GM18861 (cell line): ENCODE measurements around the gene DVL1.
"Not testable (repeated sequence)": the region's sequence is repeated elsewhere in the genome, so short reads cannot be mapped to it uniquely, and the experiment has no call there.

Experiments
- ATAC-seq: cut with Tn5 transposase; IDR thresholded peaks from one replicate; pipeline ENCODE4 v1.9.1; 2021; ENCODE audit not compliant: unreplicated experiment

DVL1 gene

DNA sequence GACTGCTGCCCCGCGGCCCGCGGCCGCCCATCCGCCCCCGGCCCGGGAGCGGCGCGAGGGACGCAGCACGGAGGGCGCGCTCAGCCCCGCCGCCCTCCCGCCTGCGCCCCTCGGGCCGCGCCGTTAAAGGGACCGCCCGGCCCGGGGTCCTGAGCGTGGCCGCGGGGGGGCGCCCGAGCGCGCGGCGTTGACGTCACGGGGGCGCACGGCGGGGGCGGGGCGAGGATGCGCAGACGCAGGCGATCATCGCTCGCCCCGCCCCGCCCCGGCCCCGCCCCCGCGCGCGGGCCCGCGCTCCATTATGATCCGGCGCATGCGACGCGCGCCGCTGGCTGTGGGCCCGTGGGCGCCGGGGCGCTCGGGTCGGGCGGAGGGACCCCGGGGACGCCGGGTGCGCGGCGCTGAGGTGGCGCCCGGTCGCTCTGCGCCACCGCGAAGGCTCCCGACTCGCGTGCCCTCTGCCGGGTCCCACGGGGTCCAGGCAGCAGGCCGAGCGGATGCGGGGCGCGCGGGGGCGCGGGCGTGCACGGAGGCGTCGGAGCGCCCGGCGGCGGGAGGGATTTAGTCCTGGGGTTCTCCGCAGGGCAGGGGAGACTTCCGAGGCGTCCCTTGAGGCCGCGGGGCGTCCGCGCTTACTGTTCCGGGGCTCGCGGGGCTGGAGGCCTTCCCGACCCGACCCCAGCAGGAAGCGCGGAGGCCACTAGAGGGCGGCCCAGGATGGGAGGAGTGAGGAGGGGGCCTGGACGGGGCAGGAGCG, at the start of gene DVL1:
DVL1 (minus strand) TSS at position 163 of the 757 bp plus-strand sequence. CDS start 353 bp downstream, outside the sequence.
- peak; percentile 50 for ATAC-seq

DNA sequence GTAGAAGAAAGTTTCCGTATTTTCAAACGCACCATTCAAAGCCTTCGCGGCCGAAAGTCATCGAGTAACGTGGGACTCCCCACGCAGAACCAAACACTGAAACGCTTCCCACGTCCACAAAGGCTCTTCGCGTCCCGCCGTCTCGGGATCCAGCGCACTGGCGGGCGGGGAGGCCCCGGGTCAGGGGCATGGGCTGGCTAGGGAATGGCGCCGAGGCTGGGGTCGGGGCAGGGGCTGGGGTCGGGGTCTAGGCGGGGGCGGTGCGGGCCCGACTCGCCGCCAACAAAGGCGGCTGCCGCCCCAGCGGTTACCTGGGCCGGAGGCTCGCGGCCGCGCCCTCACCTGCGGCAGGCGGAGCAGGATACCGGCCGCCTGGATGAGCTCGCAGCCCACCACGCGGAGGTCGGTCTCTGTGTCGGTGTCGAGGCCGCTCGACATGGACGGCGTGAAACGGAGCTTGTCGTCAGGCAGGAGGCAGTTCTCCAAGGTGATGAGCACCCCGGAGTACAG, 49.5 kb upstream of the DVL1 start:
- ATAC-seq: peak; percentile 11

DNA sequence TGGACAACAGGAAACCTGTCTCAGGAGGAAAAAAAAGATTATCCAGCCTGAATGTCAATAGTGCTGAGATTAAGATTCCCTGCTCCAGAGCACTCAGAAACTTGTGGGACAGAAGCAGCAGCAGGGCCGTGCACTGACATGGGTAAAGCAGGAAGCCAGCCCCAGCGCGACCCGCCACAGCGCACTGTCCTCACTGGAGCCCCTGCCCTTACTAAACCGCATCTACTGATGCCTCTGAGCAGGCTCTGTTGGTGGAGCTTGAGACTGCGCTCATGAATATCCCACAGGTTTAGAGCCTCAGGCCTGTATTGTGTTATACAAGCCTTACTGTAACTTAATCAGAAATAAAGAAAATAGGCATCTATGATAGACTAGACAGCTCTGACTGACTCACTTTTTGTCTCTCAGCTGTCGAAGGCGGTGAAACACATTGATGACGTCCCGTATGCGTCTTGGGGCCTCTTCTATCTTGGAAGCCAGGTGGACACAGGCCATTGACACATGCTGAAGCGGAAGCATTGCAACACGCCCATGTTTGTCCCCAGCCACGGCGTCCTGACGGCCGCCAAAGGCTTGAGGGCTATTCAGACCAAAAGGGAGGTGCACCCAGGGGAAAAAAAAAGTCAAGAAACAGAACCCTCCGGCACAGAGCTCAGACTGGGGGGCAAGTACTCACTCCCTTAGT, 48.8 kb upstream of the DVL1 start:
- no peak for ATAC-seq

DNA sequence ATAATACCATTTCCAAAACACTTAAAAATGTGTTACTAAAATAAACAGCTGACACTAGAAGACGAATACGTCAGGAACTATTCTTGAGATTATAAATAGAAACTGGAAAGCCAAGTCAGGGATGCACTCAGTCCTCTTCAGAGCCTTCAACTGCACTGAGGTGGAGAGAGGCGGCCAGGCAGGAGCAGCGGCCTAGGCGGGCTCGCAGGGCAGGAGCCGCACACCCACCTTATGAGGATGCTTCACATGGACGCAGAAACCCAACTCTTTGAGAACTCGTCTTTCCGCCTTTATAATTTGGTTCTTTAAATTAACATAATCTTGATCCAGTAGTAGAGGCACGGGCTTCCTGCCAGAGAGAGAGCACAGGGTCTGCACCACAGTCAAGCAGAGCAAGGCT, 45.9 kb upstream of the DVL1 start:
- no peak for ATAC-seq

DNA sequence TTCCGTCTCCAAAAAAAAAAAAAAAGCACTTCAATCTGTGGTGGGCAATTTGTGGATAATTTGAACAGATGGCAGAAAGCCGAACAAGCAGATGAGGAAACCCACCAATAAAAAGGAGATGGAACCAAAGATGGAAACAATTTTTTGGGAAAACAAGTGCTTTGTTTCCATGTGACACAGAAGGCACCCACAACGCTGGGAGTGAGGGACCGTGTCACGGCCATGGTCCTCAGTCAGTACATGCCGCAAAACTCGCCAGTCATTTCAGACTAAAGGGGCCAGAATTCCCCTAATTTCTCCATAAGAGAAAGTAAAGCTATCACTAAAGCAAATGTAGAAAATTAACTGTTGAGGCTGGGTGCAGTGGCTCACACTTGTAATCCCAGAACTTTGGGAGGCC, 44.9 kb upstream of the DVL1 start:
- ATAC-seq: no peak

DNA sequence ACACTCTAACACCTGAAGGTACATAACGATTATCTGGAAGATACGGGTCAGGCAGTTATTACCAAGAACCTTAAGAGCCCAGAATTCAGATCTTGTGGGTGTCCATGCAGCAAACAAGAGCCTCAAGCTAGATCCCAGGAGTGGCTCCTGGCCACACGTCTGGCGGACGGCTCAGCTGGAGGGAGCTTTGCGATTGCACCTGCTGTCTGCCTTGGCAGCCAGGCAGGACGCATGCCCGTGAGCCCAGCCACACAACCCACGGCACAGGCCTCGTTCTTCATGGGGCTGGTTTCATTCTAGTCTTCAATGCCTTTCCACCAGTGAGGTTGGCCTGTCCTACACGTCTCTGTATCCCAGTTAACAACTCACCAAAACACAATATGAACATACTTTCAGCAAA, 44.2 kb upstream of the DVL1 start:
- no peak for ATAC-seq

DNA sequence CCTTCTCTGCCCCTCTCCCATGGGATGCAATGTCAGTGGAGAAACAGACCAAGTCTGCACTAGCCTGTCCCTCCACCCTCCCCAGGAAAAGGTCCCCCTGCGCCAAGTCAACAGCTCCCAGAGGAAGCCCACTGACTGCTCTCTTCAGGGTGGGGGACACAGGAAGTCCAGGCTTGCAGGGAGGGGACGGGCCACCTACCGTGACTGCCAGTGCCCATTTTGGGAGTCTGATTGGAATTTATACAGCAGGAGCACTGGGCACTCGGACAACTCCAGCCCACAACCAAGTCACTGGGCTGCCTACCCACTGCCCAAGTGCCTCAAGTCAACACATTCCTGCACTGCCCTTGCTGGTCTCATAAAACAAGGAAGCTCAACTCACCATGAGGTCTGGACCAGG, 43.8 kb upstream of the DVL1 start:
- no peak for ATAC-seq

DNA sequence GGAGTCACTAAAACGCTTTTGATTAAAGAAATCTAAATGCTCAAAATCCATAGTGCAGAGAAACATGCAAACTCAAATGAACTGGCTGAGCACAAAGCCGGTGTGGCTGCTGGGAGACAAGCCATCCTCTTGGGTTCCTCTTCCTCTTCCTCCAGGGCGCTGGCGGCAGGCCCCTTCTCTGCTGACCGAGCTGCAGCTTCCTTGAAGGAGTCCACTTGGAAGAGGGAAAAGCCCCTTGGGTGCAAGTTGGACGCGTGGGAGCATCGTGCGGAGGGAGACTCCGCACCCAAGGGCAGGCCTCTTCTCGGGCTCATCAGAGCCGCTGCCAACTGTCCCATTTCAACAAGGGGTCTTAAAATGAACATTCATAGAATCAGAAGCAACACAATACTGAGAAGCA, 42.0 kb upstream of the DVL1 start:
- no peak for ATAC-seq

DNA sequence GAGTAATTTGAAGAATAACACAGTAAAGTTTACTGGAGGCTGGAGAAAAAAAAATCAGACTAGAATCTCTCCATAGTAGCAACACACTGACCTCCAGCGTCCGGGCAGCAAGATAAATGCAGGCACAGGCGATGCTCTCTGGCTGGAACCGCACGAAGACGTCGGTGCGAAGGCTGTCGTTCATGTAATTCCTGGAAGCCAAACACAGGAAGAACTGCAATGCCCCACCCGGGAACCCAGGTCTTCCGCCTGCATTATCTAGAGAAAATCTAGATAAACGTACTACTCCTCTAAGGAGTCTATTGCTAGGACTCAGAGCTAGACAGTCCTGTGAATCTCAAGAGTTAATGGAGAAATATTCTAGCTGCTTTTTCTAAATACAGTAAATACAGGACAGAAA, 41.5 kb upstream of the DVL1 start:
- ATAC-seq: no peak

DNA sequence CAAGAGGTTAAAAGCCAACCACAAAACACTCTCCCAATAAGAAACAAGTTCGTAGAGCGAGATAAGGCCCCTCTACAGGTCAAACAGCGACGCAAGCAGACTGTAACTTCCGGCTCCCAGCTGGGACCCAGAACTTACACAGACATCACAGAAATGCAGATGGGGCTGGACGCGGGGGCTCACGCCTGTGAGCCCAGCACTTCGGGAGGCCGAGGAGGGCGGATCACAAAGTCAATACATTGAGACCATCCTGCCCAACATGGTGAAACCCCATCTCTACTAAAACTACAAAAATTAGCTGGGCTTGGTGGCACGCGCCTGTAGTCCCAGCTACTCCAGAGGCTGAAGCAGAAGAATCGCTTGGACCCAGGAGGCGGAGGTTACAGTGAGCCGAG, 38.9 kb upstream of the DVL1 start:
- no peak for ATAC-seq

DNA sequence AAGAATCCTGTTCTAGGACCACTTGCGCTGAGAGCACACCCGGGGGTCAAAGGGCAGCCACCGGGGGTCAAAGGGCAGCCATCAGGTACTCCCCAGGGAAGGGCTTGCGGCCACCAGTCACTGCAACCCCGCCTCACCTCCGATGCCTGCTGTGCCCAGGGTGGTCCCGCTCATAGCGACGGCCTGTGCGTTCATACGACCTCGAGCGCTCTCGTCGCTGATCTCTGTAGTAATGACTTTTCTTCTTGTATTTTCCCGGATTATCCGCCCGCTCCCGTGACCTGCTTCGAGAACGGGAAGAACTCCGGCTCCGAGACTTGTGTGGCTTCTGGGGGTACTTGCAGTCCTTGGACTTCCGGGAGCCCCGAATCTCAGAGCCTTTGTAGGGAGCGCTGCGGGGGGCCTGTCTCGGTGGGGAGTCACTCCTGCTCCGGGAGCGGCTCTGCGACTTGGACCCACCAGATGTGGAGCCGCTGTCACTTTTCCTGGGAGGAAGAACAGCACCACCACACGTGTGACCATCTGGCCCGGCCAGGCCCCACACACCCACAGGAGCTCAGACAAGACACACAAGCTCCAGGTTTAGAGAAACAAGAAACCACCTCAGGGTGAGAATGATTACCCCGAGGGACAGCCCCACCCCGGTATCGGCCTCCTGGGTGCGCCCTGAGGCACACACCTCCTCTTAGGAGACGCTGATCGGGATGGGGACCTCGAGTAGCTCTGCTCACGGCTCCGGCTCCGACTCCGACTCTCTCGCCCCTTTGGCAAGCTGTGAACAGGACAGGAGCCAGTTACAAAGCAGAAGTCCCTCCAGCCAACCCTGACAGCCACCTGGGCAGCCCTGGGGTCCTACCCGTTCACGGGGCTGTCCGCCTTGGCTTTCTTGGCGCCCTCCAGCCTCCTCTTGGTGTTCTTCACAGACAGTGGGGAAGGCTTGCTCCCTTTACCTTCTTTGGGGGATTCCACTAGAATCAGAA, 38.2 kb upstream of the DVL1 start:
- ATAC-seq: no peak

DNA sequence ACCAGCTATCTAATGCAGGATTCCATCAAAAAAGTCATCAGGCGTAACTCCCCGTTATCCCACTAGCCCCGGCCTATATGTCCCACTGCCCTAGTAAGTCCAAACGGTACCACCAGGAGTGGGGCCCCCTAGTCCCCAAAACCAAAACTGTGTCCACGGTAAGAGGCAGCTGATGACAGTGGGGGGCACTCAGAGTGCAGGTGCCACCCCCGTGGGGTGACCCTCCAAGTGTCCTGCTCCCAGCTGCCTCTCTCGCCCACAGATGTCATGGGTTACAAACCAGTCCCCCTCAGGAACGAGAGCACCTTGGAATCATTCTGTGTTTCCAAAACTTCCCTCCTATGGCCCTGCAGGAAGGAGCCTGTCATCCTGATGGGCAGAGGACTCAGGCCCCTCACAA, 36.7 kb upstream of the DVL1 start:
- no peak for ATAC-seq

DNA sequence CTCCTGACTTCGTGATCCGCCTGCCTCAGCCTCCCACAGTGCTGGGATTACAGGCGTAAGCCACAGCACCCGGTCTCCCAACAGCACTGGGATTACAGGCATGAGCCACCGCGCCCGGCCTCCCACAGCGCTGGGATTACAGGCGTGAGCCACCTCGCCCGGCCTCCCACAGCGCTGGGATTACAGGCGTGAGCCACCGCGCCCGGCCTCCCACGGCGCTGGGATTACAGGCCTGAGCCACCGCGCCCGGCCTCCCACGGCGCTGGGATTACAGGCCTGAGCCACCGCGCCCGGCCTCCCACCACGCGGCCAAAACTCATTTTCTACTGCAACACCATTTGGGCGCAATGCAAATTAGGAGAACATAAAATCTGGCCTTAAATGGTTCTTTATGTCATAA, 36.1 kb upstream of the DVL1 start:
- not testable (repeated sequence) for ATAC-seq

DNA sequence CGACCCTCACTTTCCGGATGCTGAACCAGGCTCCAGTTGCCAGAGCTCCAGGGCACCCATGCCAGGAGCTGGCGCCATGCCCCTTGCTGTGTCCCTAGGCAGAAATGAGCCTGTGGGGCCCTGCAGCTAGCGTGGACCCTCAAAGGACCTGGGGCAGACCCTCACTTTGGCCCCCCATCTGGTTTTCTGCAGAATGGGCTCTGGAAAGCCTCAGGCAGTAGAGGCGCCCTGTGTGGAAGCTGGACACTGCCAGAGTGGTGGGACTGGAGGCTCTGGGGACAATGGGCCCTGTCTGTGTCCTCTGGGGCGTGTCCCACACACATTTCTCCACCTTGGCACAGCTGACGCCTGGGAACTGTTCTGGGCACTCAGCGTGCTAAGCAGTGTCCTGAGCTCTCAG, 32.1 kb upstream of the DVL1 start:
- ATAC-seq: no peak

DNA sequence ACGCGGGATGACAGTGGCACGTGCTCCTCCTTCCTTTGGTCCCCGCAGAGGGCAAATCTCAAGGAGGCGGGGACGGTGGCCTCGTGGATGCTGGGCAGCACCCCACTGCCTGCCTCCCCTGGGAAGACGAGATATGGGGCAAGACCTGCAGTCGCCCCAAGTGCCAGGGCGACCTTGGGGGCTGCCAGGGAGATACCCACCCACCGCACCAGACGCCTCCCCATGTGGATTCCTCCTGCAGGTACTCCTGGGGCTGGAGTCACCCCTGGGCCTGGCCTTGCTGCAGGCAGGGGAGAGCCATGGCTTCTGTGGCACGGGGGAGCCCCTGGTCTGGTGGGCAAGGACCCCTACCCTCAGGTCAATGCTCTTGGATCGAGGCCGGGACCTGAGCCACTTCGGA, 31.6 kb upstream of the DVL1 start:
- no peak for ATAC-seq

DNA sequence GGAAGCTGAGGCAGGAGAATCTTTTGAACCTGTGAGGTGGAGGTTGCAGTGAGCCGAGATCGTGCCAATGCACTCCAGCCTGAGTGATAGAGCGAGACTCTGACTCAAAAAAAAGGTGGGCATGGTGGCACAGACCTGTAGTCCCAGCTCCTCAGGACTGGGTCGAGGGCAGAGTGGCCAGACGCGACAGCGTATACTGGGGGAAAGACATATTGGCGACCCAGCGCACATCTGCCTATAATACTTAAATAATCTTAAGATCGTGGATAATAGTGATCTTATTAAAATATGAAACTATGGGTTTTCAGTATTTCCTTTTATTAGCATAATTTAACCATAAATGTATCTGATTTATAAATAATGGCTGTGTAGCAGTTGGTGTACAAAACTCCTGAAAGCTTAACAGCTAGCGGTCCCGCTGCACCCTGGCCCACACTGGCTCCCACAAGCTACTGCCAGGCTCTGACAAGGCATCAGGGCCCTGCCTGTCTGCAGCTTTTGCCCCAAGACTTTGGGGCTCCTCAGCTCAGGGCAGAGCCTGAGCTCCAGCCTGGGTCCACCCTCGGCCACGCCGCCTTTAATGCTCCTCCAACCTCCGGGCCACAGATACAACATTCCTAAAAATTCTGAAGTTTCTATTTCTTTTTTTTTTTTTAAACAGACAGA, 28.5 kb upstream of the DVL1 start:
- no peak for ATAC-seq

DNA sequence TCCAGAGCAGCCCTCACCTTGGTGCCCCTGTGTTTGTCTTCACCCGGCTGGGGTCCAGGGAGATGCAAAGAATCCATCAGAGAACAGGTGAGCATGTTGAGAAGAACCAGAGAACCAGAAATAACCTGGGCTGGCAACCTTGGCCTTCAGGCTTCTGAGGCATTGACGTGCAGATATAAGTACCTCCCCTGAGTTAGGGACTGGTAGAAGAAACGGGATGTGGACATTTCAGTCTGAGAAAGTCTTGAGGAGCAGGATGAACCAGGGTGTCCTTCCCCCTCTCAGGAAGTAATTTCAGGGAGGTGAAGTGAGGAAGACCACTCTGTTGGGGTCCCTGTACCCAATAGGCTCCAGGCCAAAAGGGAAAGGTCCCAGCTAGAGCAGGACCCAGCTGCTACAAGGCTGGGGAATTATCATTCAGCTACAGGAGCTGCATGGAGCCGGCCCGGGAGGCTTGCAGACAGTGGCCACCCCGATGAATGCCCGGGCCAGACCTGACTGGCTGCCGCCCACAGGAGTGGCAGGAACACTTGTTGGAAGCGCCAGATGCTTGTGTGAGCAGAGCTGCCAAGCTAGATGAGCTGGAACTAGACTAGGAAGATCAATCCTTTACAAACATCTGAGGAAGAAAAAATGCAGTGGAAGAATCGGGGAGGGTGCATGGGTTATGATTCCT, 27.5 kb upstream of the DVL1 start:
- no peak for ATAC-seq

DNA sequence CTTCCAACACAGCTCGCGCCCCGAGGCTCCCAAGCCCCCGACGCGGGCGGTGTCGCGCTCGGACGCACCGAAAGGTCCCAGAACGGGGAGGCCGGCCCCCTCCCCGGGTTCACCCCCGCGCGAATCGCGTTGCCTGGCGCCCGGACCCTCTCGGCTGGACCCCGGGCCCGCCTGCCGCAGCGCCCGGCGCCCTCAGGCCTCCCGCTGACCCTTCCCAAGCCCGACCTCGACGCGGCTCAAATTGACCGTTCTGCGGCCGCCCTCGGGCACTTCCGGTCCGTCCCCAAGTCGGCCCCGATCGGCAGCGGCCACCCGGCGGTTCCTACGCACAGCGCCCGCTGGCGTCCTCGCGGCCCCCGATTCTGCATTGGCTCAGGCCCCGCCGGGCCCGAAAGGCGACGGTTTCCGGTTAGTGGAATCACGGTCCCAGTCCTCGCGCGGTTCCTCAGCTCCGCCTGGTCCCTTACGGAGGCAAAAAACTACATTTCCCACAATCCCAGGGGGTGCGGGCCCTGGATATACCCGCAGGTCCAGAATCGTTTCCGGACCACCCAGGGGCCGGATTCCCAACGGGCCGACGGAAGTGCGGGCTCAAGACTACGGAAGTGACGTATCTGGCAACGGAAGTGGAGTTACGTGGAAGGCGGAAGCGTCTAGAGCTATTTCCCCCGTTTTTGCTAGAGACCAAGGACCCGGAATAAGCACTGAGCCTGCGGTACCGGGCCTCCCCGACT, 25.9 kb upstream of the DVL1 start, which contains the start of gene AURKAIP1:
AURKAIP1 (minus strand) TSS at position 279 of the 734 bp plus-strand sequence. CDS start 451 bp downstream, outside the sequence.
- peak; percentile 80 for ATAC-seq

DNA sequence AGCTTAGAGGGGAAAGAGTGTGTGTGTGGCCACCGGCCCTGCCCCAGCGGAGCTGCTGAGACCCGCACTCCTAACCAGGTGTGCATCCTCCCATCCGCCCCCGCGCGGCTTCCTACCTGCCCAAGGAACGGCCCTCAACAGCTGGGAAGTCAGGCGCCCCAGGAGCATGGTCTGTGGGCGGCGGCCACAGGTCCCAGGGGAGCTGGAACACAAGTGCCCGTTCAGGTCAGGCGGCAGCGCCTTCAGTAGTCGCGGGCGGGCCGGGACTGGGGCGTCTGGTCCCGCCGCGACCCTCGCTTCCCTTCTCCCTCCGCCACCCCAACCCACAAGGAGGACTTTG, 25.3 kb upstream of the DVL1 start:
- ATAC-seq: peak; percentile 3
